Endothelial cell (in vitro differentiated cells): ENCODE measurements around the gene NTM. TPM values are rescaled to one million over a fixed set of nuclear protein-coding genes. Genes with fewer than 3 reads are reported as not detected.
A peak's percentile ranks its signal among the peaks of the same experiment; 100 is the strongest.

Experiments used
- DNase-seq: peaks from one replicate; pipeline ENCODE4 v3.0.0; 2021; ENCODE audit warnings: low spot score
- H3K27ac Mint-ChIP-seq: one replicate; pipeline ENCODE4 v1.8.0; 2021; ENCODE audit warnings: mixed read lengths, inconsistent platforms; ENCODE audit not compliant: unreplicated experiment
- H3K27me3 Mint-ChIP-seq: one replicate; pipeline ENCODE4 v1.8.0; 2021; ENCODE audit warnings: mild to moderate bottlenecking, moderate library complexity, mixed read lengths, inconsistent platforms; ENCODE audit not compliant: unreplicated experiment
- H3K36me3 Mint-ChIP-seq: one replicate; pipeline ENCODE4 v1.8.0; 2021; ENCODE audit warnings: mild to moderate bottlenecking, low read depth, mixed read lengths, inconsistent platforms; ENCODE audit not compliant: unreplicated experiment
- H3K4me1 Mint-ChIP-seq: one replicate; pipeline ENCODE4 v1.8.0; 2021; ENCODE audit warnings: mild to moderate bottlenecking, mixed read lengths, inconsistent platforms; ENCODE audit not compliant: unreplicated experiment
- H3K4me3 Mint-ChIP-seq: one replicate; pipeline ENCODE4 v1.8.0; 2021; ENCODE audit warnings: mild to moderate bottlenecking, mixed read lengths, inconsistent platforms; ENCODE audit not compliant: unreplicated experiment
- H3K9me3 Mint-ChIP-seq: one replicate; pipeline ENCODE4 v1.8.0; 2021; ENCODE audit warnings: mixed read lengths, inconsistent platforms; ENCODE audit not compliant: unreplicated experiment
- CTCF ChIP-seq: fragments of 200-600 bp; sonication (generic); IDR thresholded peaks from one replicate; pipeline ENCODE4 v1.5.0; 2021; ENCODE audit warnings: antibody characterized with exemption; ENCODE audit not compliant: unreplicated experiment
- total RNA-seq: library from RNA; stranded (reverse); fragmentation: NEBNext Ultra II Directional; extraction: Animal tissue kit (Norgen Biotek cat#: 25700); gene quantifications from one replicate; pipeline ENCODE4 v1.2.1, GENCODE V29; 2021; ENCODE audit not compliant: unreplicated experiment

NTM gene
- total RNA-seq, 1 donor from 2014 or later: 3.6 TPM

- TF ChIP-seq CTCF: no peak
- Mint-ChIP-seq H3K4me1 (peaks cover 7% of the 10 kb centered on the region), H3K27me3 (peaks cover 2% of the 10 kb centered on the region), H3K36me3 (no peaks in the 10 kb centered on the region), H3K4me3 (no peak overlapping the region), H3K9me3 (no peaks in the 10 kb centered on the region), H3K27ac (no peak overlapping the region)
- DNase-seq: peak; percentile 28
These were observed 787.7 kb downstream of the NTM start for GRCh38 chr11:132158091-132158490.

- H3K9me3 Mint-ChIP-seq: no peaks in the 10 kb centered on the region
- H3K4me1 Mint-ChIP-seq: peaks cover 7% of the 10 kb centered on the region
- DNase-seq: no peak
- H3K4me3 Mint-ChIP-seq: no peak overlapping the region
- H3K27me3 Mint-ChIP-seq: peaks cover 2% of the 10 kb centered on the region
- H3K36me3 Mint-ChIP-seq: no peaks in the 10 kb centered on the region
- no peak overlapping the region for H3K27ac Mint-ChIP-seq
- TF ChIP-seq CTCF: no peak
These were observed 788.3 kb downstream of the NTM start for GRCh38 chr11:132158696-132159095.

- no peak overlapping the region for H3K27ac Mint-ChIP-seq
- no peak overlapping the region for H3K4me3 Mint-ChIP-seq
- TF ChIP-seq CTCF: no peak
- H3K4me1 Mint-ChIP-seq: peaks cover 7% of the 10 kb centered on the region
- DNase-seq: no peak
- H3K27me3 Mint-ChIP-seq: peaks cover 2% of the 10 kb centered on the region
- no peaks in the 10 kb centered on the region for H3K36me3 Mint-ChIP-seq
- no peaks in the 10 kb centered on the region for H3K9me3 Mint-ChIP-seq
These were observed 791.1 kb downstream of the NTM start for GRCh38 chr11:132161403-132162078.

GRCh38 chr11:132168344-132168981 is 798.0 kb downstream of the NTM start:
- DNase-seq: no peak
- no peaks in the 10 kb centered on the region for H3K27me3 Mint-ChIP-seq
- no peak overlapping the region for H3K4me3 Mint-ChIP-seq
- no peaks in the 10 kb centered on the region for H3K4me1 Mint-ChIP-seq
- TF ChIP-seq CTCF: no peak
- no peaks in the 10 kb centered on the region for H3K9me3 Mint-ChIP-seq
- H3K27ac Mint-ChIP-seq: no peak overlapping the region
- H3K36me3 Mint-ChIP-seq: no peaks in the 10 kb centered on the region

GRCh38 chr11:132171031-132171430 is 800.6 kb downstream of the NTM start:
- no peaks in the 10 kb centered on the region for H3K27me3 Mint-ChIP-seq
- H3K36me3 Mint-ChIP-seq: no peaks in the 10 kb centered on the region
- no peak overlapping the region for H3K27ac Mint-ChIP-seq
- no peak overlapping the region for H3K4me3 Mint-ChIP-seq
- no peaks in the 10 kb centered on the region for H3K9me3 Mint-ChIP-seq
- DNase-seq: no peak
- no peaks in the 10 kb centered on the region for H3K4me1 Mint-ChIP-seq
- no peak for TF ChIP-seq CTCF
